Neural progenitor cell (in vitro differentiated cells): ENCODE data around the gene XYLT1. TPM values are rescaled to one million over a fixed set of nuclear protein-coding genes. Genes with fewer than 3 reads are reported as not detected.

Experiments
- DNase-seq: peaks from one replicate; pipeline ENCODE4 v3.0.0-alpha.2; 2016; ENCODE audit warnings: low spot score
- H2AFZ ChIP-seq: fragments of 200-600 bp; sonication (generic); replicated peaks from 2 replicates; pipeline ENCODE4 v1.6.1; 2016; ENCODE audit warnings: antibody characterized with exemption
- H3F3A ChIP-seq: fragments of 200-600 bp; sonication (generic); 2 replicates; pipeline ENCODE4 v1.6.1; 2016; ENCODE audit warnings: antibody characterized with exemption, low read depth
- H3K27ac ChIP-seq: fragments of 200-600 bp; sonication (generic); 2 replicates; pipeline ENCODE4 v1.5.1; 2016; ENCODE audit warnings: mild to moderate bottlenecking
- H3K27me3 ChIP-seq: fragments of 200-600 bp; sonication (generic); 2 replicates; pipeline ENCODE4 v1.6.1; 2016; ENCODE audit warnings: mild to moderate bottlenecking, moderate library complexity
- H3K36me3 ChIP-seq: fragments of 200-600 bp; sonication (generic); 2 replicates; pipeline ENCODE4 v1.5.1; 2016
- H3K4me1 ChIP-seq: fragments of 200-600 bp; sonication (generic); 2 replicates; pipeline ENCODE4 v1.6.1; 2016; ENCODE audit warnings: mixed run types
- H3K4me2 ChIP-seq: fragments of 200-600 bp; sonication (generic); 2 replicates; pipeline ENCODE4 v1.6.1; 2016
- H3K4me3 ChIP-seq: fragments of 200-600 bp; sonication (generic); 2 replicates; pipeline ENCODE4 v1.5.1; 2016
- H3K79me2 ChIP-seq: fragments of 200-600 bp; sonication (generic); 2 replicates; pipeline ENCODE4 v1.6.1; 2016; ENCODE audit warnings: low read depth
- H3K9ac ChIP-seq: fragments of 200-600 bp; sonication (generic); 2 replicates; pipeline ENCODE4 v1.6.1; 2016
- H3K9me3 ChIP-seq: fragments of 200-600 bp; sonication (generic); 2 replicates; pipeline ENCODE4 v1.5.1; 2016; ENCODE audit warnings: low read depth
- H4K20me1 ChIP-seq: fragments of 200-600 bp; sonication (generic); 2 replicates; pipeline ENCODE4 v1.6.1; 2016; ENCODE audit warnings: low read depth
- H3K27ac Mint-ChIP-seq: 3 replicates; pipeline ENCODE4 v1.8.0; 2021; ENCODE audit warnings: mixed read lengths
- H3K27me3 Mint-ChIP-seq: 2 replicates; pipeline ENCODE4 v1.8.0; 2022; ENCODE audit warnings: low read depth, mild to moderate bottlenecking, inconsistent platforms, moderate library complexity, mixed read lengths; ENCODE audit not compliant: insufficient read depth
- H3K36me3 Mint-ChIP-seq: 3 replicates; pipeline ENCODE4 v1.8.0; 2021; ENCODE audit warnings: mixed read lengths
- H3K4me1 Mint-ChIP-seq: 3 replicates; pipeline ENCODE4 v1.8.0; 2021; ENCODE audit warnings: mixed read lengths
- H3K4me3 Mint-ChIP-seq: 3 replicates; pipeline ENCODE4 v1.8.0; 2021; ENCODE audit warnings: mild to moderate bottlenecking, moderate library complexity, mixed read lengths
- H3K9me3 Mint-ChIP-seq: 3 replicates; pipeline ENCODE4 v1.8.0; 2020; ENCODE audit warnings: mixed read lengths
- CTCF ChIP-seq: fragments of 200-600 bp; sonication (generic); IDR thresholded peaks from 2 replicates; pipeline ENCODE4 v1.5.1; 2017; ENCODE audit warnings: antibody characterized with exemption, mild to moderate bottlenecking
- EZH2 ChIP-seq: fragments of 200-600 bp; sonication (generic); IDR thresholded peaks from 2 replicates; pipeline ENCODE4 v1.6.1; 2017; ENCODE audit warnings: antibody characterized with exemption, mild to moderate bottlenecking, moderate library complexity
- EZH2phosphoT487 ChIP-seq: fragments of 200-600 bp; sonication (generic); IDR thresholded peaks from 2 replicates; pipeline ENCODE4 v1.6.1; 2017; ENCODE audit warnings: antibody characterized with exemption
- total RNA-seq: library from RNA; depleted of rRNA; stranded (reverse); fragments of >200 nt; gene quantifications from 2 replicates; pipeline ENCODE4 v1.2.3, GENCODE V29; 2015; ENCODE audit warnings: low replicate concordance

XYLT1 gene
- total RNA-seq, 1 donor from 2014 or later: 5.9 TPM

- Mint-ChIP-seq H3K27me3 (peaks cover 4% of the 10 kb centered on the region), H3K4me3 (no peak overlapping the region), H3K27ac (no peak overlapping the region), H3K36me3 (no peaks in the 10 kb centered on the region), H3K4me1 (peaks cover 27% of the 10 kb centered on the region), H3K9me3 (no peaks in the 10 kb centered on the region)
- Histone ChIP-seq H3K9me3 (no peaks in the 10 kb centered on the region), H4K20me1 (peaks cover 4% of the 10 kb centered on the region), H3K79me2 (no peaks in the 10 kb centered on the region), H2AFZ (no peak overlapping the region), H3K4me3 (no peak overlapping the region), H3K4me1 (peaks cover 23% of the 10 kb centered on the region), H3K27me3 (no peaks in the 10 kb centered on the region), H3K4me2 (no peak overlapping the region), H3F3A (no peaks in the 10 kb centered on the region), H3K36me3 (no peaks in the 10 kb centered on the region), H3K9ac (no peak overlapping the region), H3K27ac (no peak overlapping the region)
- no peak for TF ChIP-seq EZH2
- TF ChIP-seq CTCF: peak; percentile 53
- DNase-seq: peak; percentile 50
Observed at GRCh38 chr16:17277981-17278381, 192.8 kb downstream of the XYLT1 start.

- DNase-seq: no peak
- Histone ChIP-seq H3K9ac (no peak overlapping the region), H3F3A (no peaks in the 10 kb centered on the region), H3K4me3 (no peak overlapping the region), H3K4me1 (peaks cover 17% of the 10 kb centered on the region), H2AFZ (no peak overlapping the region), H3K27me3 (no peaks in the 10 kb centered on the region), H4K20me1 (peaks cover 4% of the 10 kb centered on the region), H3K27ac (no peak overlapping the region), H3K79me2 (no peaks in the 10 kb centered on the region), H3K36me3 (no peaks in the 10 kb centered on the region), H3K9me3 (no peaks in the 10 kb centered on the region), H3K4me2 (no peak overlapping the region)
- Mint-ChIP-seq H3K4me3 (no peak overlapping the region), H3K27me3 (peaks cover 5% of the 10 kb centered on the region), H3K9me3 (no peaks in the 10 kb centered on the region), H3K36me3 (no peaks in the 10 kb centered on the region), H3K27ac (no peak overlapping the region), H3K4me1 (peaks cover 35% of the 10 kb centered on the region)
- TF ChIP-seq EZH2 (no peak), CTCF (no peak), EZH2phosphoT487 (no peak)
Observed at GRCh38 chr16:17276610-17277009, 194.2 kb downstream of the XYLT1 start.

- no peak for DNase-seq
- Histone ChIP-seq H3K79me2 (no peaks in the 10 kb centered on the region), H3F3A (no peaks in the 10 kb centered on the region), H3K9me3 (no peaks in the 10 kb centered on the region), H3K9ac (no peak overlapping the region), H3K27ac (no peak overlapping the region), H2AFZ (no peak overlapping the region), H3K4me3 (no peak overlapping the region), H4K20me1 (peaks cover 4% of the 10 kb centered on the region), H3K4me2 (no peak overlapping the region), H3K4me1 (peaks cover 17% of the 10 kb centered on the region), H3K27me3 (no peaks in the 10 kb centered on the region), H3K36me3 (no peaks in the 10 kb centered on the region)
- Mint-ChIP-seq H3K27me3 (peaks cover 5% of the 10 kb centered on the region), H3K27ac (no peak overlapping the region), H3K4me3 (no peak overlapping the region), H3K36me3 (no peaks in the 10 kb centered on the region), H3K9me3 (no peaks in the 10 kb centered on the region), H3K4me1 (peaks cover 38% of the 10 kb centered on the region)
- TF ChIP-seq EZH2: no peak
- TF ChIP-seq CTCF: no peak
- TF ChIP-seq EZH2phosphoT487: no peak
Observed at GRCh38 chr16:17276010-17276530, 194.7 kb downstream of the XYLT1 start.
